Endodermal cell (in vitro differentiated cells): ENCODE measurements around the gene CLDN6. TPM values are rescaled to one million over a fixed set of nuclear protein-coding genes. Genes with fewer than 3 reads are reported as not detected.

Source experiments
- DNase-seq: peaks from one replicate; pipeline ENCODE4 v3.0.0-alpha.2; 2017
- H3K27ac ChIP-seq: 2 replicates; pipeline ENCODE4 v1.5.1; 2013; ENCODE audit warnings: mild to moderate bottlenecking, low read depth, low read length, moderate library complexity
- H3K27me3 ChIP-seq: 2 replicates; pipeline ENCODE4 v1.6.1; 2013; ENCODE audit warnings: mild to moderate bottlenecking, low read length, moderate library complexity; ENCODE audit not compliant: insufficient read depth, control insufficient read depth, poor library complexity, severe bottlenecking
- H3K36me3 ChIP-seq: 2 replicates; pipeline ENCODE4 v1.7.0; 2013; ENCODE audit warnings: mild to moderate bottlenecking, low read length, moderate library complexity; ENCODE audit not compliant: control insufficient read depth, insufficient read depth
- H3K4me1 ChIP-seq: one replicate; pipeline ENCODE4 v1.7.0; 2013; ENCODE audit warnings: low read length; ENCODE audit not compliant: control insufficient read depth, insufficient read depth
- H3K4me3 ChIP-seq: 2 replicates; pipeline ENCODE4 v1.5.1; 2013; ENCODE audit warnings: mild to moderate bottlenecking, low read length, moderate library complexity
- H3K9ac ChIP-seq: 2 replicates; pipeline ENCODE4 v1.6.1; 2013; ENCODE audit warnings: mild to moderate bottlenecking, low read length, moderate library complexity; ENCODE audit not compliant: poor library complexity, severe bottlenecking; ENCODE audit errors: extremely low read depth
- H3K9me3 ChIP-seq: 2 replicates; pipeline ENCODE4 v1.6.1; 2013; ENCODE audit warnings: mild to moderate bottlenecking, low read length, moderate library complexity; ENCODE audit not compliant: control insufficient read depth
- H3K27ac Mint-ChIP-seq: 2 replicates; pipeline ENCODE4 v1.8.0; 2020; ENCODE audit warnings: mixed read lengths
- H3K27me3 Mint-ChIP-seq: 2 replicates; pipeline ENCODE4 v1.8.0; 2021; ENCODE audit warnings: mild to moderate bottlenecking, mixed read lengths; ENCODE audit not compliant: insufficient read depth
- H3K36me3 Mint-ChIP-seq: 2 replicates; pipeline ENCODE4 v1.8.0; 2020; ENCODE audit warnings: low read depth, mixed read lengths
- H3K4me1 Mint-ChIP-seq: 2 replicates; pipeline ENCODE4 v1.8.0; 2020; ENCODE audit warnings: mixed read lengths
- H3K4me3 Mint-ChIP-seq: 2 replicates; pipeline ENCODE4 v1.8.0; 2020; ENCODE audit warnings: mild to moderate bottlenecking, moderate library complexity, mixed read lengths
- H3K9me3 Mint-ChIP-seq: 2 replicates; pipeline ENCODE4 v1.8.0; 2020; ENCODE audit warnings: mild to moderate bottlenecking, mixed read lengths
- WGBS, 2 experiments: methylation state at CpG; one replicate each; pipeline versions ENCODE4 v1.1.5 to v1.1.7; 2013; ENCODE audit warnings: missing lambda C conversion rate in 2 of 2, mixed read lengths in 1 of 2; ENCODE audit not compliant: insufficient coverage in 1 of 2, insufficient read length in 1 of 2; 5-methylcytosine and 5-hydroxymethylcytosine counted together
- total RNA-seq, 2 donors: library from RNA; stranded (reverse); fragmentation: NEBNext Ultra II Directional in 1 of 2; extraction: Animal tissue kit (Norgen Biotek cat#: 25700) in 1 of 2; gene quantifications; 2 replicates in 1 of 2; 3 replicates in 1 of 2; pipeline ENCODE4 v1.2.1, GENCODE V29; 2021
- TF ChIP-seq, protein P1 (sequence below): fragments of 200-600 bp; sonication (generic); conservative IDR thresholded peaks from 2 replicates; pipeline ENCODE4 v1.5.0; 2021; ENCODE audit warnings: antibody characterized with exemption, mild to moderate bottlenecking

Gene CLDN6
- total RNA-seq, 2 donors from 2014 or later: 404 to 572 TPM

DNA sequence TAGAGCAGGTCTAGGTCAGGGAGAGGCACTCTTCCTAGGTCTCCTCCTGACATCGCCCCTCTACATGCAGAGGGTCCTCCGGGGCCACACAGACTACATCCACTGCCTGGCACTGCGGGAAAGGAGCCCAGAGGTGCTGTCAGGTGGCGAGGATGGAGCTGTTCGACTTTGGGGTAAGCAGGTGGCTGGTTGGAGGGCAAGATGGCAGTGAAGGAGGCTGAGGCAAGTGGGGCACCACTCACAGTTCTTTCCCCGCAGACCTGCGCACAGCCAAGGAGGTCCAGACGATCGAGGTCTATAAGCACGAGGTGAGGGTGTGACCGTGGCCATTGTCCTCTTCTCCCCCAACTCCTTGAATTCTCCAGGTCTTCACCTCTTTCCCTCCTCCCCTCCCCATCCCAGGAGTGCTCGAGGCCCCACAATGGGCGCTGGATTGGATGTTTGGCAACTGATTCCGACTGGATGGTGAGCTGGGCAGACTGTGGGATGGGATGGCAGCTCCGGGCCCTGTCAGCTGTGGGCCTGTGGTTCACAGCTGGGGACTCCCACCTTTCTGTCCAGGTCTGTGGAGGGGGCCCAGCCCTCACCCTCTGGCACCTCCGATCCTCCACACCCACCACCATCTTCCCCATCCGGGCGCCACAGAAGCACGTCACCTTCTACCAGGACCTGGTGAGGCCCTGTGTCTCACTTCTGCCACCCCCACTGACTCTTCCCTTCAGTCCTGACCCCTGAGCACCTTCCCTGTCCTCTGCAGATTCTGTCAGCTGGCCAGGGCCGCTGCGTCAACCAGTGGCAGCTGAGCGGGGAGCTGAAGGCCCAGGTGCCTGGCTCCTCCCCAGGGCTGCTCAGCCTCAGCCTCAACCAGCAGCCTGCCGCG is 8.9 kb upstream of the CLDN6 start:
- TF ChIP-seq, protein P1, sequence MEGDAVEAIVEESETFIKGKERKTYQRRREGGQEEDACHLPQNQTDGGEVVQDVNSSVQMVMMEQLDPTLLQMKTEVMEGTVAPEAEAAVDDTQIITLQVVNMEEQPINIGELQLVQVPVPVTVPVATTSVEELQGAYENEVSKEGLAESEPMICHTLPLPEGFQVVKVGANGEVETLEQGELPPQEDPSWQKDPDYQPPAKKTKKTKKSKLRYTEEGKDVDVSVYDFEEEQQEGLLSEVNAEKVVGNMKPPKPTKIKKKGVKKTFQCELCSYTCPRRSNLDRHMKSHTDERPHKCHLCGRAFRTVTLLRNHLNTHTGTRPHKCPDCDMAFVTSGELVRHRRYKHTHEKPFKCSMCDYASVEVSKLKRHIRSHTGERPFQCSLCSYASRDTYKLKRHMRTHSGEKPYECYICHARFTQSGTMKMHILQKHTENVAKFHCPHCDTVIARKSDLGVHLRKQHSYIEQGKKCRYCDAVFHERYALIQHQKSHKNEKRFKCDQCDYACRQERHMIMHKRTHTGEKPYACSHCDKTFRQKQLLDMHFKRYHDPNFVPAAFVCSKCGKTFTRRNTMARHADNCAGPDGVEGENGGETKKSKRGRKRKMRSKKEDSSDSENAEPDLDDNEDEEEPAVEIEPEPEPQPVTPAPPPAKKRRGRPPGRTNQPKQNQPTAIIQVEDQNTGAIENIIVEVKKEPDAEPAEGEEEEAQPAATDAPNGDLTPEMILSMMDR: no peak

DNA sequence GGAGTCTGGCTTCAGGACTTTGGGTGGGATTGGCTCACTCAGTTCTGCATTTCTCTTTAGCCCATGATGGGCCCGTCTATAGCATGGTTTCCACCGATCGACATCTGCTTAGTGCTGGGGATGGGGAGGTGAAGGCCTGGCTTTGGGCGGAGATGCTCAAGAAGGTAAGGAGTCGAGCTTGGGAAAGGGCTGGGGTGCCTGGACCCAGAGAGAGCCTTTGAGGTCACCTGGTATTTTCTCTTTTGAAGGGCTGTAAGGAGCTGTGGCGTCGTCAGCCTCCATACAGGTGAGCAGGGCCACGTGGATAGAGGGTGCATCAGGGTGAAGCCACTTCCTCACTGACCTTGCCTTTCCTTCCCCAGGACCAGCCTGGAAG is 8.0 kb upstream of the CLDN6 start:
- Histone ChIP-seq H3K27me3 (peaks cover 4% of the 10 kb centered on the region), H3K9ac (no peak overlapping the region), H3K9me3 (no peaks in the 10 kb centered on the region), H3K4me3 (no peak overlapping the region), H3K36me3 (peaks cover 30% of the 10 kb centered on the region), H3K4me1 (peaks cover 12% of the 10 kb centered on the region), H3K27ac (no peak overlapping the region)
- Mint-ChIP-seq H3K4me1 (peaks cover 22% of the 10 kb centered on the region), H3K4me3 (no peak overlapping the region), H3K36me3 (peaks cover 23% of the 10 kb centered on the region), H3K9me3 (no peaks in the 10 kb centered on the region), H3K27me3 (peaks cover 23% of the 10 kb centered on the region), H3K27ac (no peak overlapping the region)
- TF ChIP-seq, protein P1: no peak
- peak; percentile 35 for DNase-seq
- WGBS, 2 experiments: 92 to 95% methylated on average over 7 to 8 of the region's 8 CpGs

More for the DNA sequence above, 8.9 kb upstream of the CLDN6 start:
- H3K27me3 Mint-ChIP-seq: peaks cover 23% of the 10 kb centered on the region
- Histone ChIP-seq H3K9ac (no peak overlapping the region), H3K27ac (no peak overlapping the region), H3K4me1 (peaks cover 10% of the 10 kb centered on the region), H3K9me3 (no peaks in the 10 kb centered on the region), H3K36me3 (peaks cover 28% of the 10 kb centered on the region), H3K4me3 (no peak overlapping the region), H3K27me3 (peaks cover 4% of the 10 kb centered on the region)
- H3K9me3 Mint-ChIP-seq: no peaks in the 10 kb centered on the region
- DNase-seq: peak; percentile 66
- no peak overlapping the region for H3K27ac Mint-ChIP-seq
- no peak overlapping the region for H3K4me3 Mint-ChIP-seq
- peaks cover 23% of the 10 kb centered on the region for H3K36me3 Mint-ChIP-seq
- H3K4me1 Mint-ChIP-seq: peaks cover 17% of the 10 kb centered on the region
- WGBS, 2 experiments: 95 to 96% methylated on average over 20 to 24 of the region's 24 CpGs

DNA sequence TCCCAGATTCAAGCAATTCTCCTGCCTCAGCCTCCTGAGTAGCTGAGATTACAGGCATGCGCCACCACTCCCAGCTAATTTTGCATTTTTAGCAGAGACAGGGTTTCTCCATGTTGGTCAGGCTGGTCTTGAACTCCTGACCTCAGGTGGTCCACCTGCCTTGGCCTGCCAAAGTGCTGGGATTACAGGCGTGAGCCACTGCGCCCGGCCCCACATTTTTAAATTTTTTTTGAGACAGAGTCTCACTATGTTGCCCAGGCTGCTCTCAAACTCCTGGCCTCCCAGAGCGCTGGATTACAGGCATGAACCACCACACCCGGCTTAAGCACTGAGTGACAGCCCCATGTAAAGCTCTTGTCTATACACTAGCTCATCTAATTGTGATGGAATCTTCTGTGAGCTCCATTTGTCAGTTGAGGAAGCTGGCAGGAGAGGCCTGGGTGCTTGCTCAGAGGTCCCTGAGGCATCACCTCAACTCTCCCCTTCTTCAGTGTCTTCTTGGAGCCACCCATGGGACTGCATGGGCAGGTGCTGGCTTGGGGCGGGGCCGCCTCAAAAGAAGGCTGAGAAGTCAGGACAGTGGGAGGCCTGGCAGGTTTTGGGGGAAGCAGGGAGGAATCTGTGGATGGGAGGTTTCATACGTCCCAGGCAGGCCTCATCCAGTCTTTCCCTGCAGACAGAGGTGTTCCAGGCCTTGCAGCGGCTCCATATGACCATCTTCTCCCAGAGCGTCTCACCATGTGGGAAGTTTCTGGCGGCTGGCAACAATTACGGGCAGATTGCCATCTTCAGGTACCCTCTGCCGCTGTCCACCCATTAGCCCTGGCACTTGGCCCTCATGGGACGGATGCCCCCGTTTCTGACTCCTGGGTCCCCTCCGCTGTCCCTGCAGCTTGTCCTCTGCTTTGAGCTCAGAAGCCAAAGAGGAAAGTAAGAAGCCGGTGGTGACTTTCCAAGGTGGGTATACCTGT is 7.3 kb upstream of the CLDN6 start:
- Histone ChIP-seq H3K36me3 (peaks cover 30% of the 10 kb centered on the region), H3K27ac (no peak overlapping the region), H3K4me1 (peaks cover 12% of the 10 kb centered on the region), H3K9me3 (no peaks in the 10 kb centered on the region), H3K4me3 (no peak overlapping the region), H3K9ac (no peak overlapping the region), H3K27me3 (peaks cover 4% of the 10 kb centered on the region)
- H3K27ac Mint-ChIP-seq: no peak overlapping the region
- H3K27me3 Mint-ChIP-seq: peaks cover 19% of the 10 kb centered on the region
- peaks cover 22% of the 10 kb centered on the region for H3K4me1 Mint-ChIP-seq
- 91 to 95% methylated on average over 16 to 18 of the region's 18 CpGs for WGBS, 2 experiments
- H3K4me3 Mint-ChIP-seq: peak overlapping the region; percentile 83
- TF ChIP-seq, protein P1: no peak
- DNase-seq: peak; percentile 51
- H3K36me3 Mint-ChIP-seq: peaks cover 23% of the 10 kb centered on the region
- H3K9me3 Mint-ChIP-seq: no peaks in the 10 kb centered on the region
